T follicular helper cell (primary cell): Measurements from ENCODE around the gene ATG12.

ENCODE experiments used
- DNase-seq: peaks from one replicate; pipeline ENCODE4 v3.0.0-alpha.2; 2020; ENCODE audit warnings: low read depth

ATG12 gene

GRCh38 chr5:115807654-115808052 is 33.7 kb downstream of the ATG12 start:
- no peak for DNase-seq

- DNase-seq, result no peak
Observed at GRCh38 chr5:115806986-115807653, 34.2 kb downstream of the ATG12 start.

DNA sequence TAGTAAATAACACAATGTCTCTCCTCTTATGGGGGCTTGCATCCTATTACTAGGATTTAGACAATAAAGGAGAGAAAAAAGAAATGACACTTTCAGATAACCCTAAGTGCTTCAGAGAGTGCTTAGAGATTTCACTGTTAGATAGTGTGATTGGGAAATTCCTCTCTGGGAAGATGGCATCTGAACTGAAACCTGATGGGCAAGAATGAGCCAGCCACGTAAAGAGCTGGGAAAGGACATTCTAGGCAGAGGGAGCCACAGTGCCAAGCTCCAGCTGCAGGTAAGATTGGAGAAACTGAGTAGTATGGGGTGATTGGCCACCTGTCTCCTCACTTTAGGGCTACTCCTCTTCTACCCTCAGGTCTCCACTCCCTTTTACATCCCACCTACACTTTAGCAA is 39.4 kb downstream of the ATG12 start:
- DNase-seq, result no peak

GRCh38 chr5:115801152-115801551 is 40.2 kb downstream of the ATG12 start:
- DNase-seq, result no peak

- no peak for DNase-seq
Observed at GRCh38 chr5:115800108-115800507, 41.3 kb downstream of the ATG12 start.

DNA sequence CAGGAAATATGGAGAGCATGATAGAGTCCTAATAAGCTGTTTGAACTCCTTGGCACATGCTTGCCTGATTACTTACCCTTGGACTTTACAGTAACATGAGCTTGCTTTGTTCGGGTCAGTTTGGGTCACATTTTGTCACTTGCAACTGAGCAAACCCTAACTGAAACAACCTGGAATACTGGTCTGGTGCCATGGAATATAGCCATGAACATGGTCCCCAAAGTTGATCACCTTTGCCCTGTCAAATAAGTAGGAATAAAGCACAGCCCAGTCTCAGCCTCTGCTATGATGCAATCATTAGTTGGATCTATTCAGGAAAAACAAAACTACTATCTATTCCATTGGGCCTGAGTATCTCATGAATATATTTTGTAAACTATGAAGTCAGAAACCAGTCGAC is 43.1 kb downstream of the ATG12 start:
- DNase-seq, result no peak

GRCh38 chr5:115796656-115797055 is 44.7 kb downstream of the ATG12 start:
- DNase-seq, result no peak

GRCh38 chr5:115795700-115796099 is 45.7 kb downstream of the ATG12 start:
- no peak for DNase-seq

DNA sequence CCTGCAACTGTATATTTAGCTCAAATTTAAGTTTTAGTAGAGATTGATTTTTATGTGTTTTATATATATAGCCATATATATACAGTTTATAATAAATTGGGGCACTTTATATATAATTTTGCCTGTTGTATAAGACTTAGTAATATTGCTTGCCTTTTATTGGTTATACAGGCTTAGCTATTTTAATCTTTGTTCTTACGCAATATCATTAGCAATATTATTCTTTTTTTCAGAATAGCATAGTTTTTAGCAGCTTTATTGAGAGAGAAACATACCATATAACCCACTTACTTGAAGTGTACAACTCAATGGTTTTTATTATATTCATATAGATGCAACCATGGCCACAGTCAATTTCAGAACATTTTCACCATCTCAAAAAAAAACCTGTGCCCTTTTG is 52.9 kb downstream of the ATG12 start:
- no peak for DNase-seq

DNA sequence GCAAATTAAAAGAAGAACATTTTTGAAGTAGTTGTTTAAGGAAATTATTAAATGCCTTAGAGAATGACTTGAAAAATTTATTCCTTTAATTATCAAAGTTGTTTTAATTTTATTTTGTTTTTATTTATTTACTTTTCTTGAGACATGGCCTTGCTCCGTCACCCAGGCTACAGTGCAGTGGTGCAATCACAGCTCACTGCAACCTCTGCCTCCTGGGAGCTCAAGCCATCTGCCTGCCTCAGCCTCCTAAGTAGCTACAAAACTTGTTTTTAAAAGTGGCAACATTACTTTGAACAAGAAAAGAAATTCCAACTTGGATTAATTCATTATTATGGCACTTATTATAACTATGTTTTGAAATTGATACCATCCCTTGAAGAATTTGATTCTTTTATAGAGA is 53.9 kb downstream of the ATG12 start:
- DNase-seq, result no peak

DNA sequence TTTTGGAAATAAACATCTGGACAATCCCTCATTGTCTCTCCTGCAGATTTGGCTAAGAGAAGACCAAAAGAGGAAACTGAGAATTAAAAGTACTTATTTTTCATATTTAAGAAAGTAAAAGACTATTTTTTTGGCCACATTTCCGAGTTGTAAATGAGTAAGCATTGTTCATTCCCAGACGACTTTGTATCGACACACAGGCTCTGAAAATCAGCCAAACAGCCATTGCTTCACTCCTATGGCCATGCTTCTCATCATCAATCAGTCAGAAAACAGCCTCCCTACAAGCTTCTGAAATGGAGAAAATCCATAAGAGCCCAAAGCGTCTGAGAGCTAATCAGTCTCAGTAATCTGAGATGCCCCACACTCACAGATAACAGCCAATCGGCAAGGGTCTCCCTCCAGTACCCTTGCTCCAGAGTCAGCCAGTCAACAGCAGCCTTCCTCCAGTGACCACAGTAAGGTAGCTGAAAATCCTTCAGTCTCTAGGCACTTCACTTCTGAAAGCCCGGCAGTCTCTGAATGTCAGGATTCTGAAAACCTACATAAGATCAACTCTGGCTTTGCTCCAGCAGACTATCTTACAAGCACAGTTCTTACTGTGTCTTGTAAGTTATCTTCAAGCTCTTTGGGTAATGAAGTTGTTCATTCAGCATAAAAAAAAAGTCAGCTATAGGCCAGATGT is 55.8 kb downstream of the ATG12 start:
- DNase-seq, result no peak

DNA sequence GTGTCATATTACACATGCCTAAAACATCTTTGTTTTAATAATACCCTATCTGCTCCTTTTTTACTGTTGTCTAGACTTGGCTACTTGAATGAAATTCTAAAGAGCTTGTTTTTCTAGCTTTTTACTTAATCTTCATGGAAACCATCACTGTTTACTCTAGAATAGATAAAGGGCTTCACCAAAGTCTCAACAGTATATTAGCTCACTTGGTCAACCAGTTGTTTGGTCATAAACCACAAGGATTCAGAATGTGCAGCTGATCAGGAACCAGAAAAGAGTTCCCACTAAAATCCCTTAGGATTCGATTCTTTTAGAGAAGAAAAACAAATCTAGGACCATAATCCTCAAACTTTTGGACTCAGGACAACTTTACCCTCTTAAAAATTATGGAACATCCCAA is 62.9 kb downstream of the ATG12 start:
- DNase-seq, result no peak
